DND-41 (cell line): ENCODE measurements around the gene DST.

Experiments used
- ATAC-seq: fragments of 200-7000 bp; cut with Tn5 transposase; 3 replicates; pipeline ENCODE4 v1.9.1; 2021; ENCODE audit warnings: low read depth; ENCODE audit not compliant: insufficient read depth
- DNase-seq: peaks from one replicate; pipeline ENCODE4 v3.0.0-alpha.2; 2020
- H2AFZ ChIP-seq: 2 replicates; pipeline ENCODE4 v1.6.0; 2012; ENCODE audit warnings: low read depth, low read length
- H3K27ac ChIP-seq: 2 replicates; pipeline ENCODE4 v1.5.1; 2012; ENCODE audit warnings: low read length, inconsistent platforms
- H3K27me3 ChIP-seq: fragments of 200-600 bp; sonication (generic); 2 replicates; pipeline ENCODE4 v1.6.0; 2012; ENCODE audit warnings: low read length, mild to moderate bottlenecking, inconsistent platforms; ENCODE audit not compliant: insufficient read depth, poor library complexity
- H3K36me3 ChIP-seq: 2 replicates; pipeline ENCODE4 v1.5.1; 2012; ENCODE audit warnings: low read length, inconsistent platforms; ENCODE audit not compliant: insufficient read depth
- H3K4me1 ChIP-seq: 2 replicates; pipeline ENCODE4 v1.5.1; 2012; ENCODE audit warnings: mild to moderate bottlenecking, low read length; ENCODE audit not compliant: insufficient read depth
- H3K4me2 ChIP-seq: 2 replicates; pipeline ENCODE4 v1.6.0; 2012; ENCODE audit warnings: mild to moderate bottlenecking, moderate library complexity, low read length, inconsistent platforms; ENCODE audit not compliant: insufficient read depth
- H3K4me3 ChIP-seq, 2 experiments: fragments of 200-600 bp in 1 of 2; shearing (Covaris generic) in 1 of 2; 2 replicates each; pipeline ENCODE4 v1.5.1; 2012 to 2016; ENCODE audit warnings: inconsistent platforms in 2 of 2, low read length in 2 of 2, mild to moderate bottlenecking in 2 of 2, low read depth in 1 of 2, moderate library complexity in 1 of 2
- H3K79me2 ChIP-seq: 2 replicates; pipeline ENCODE4 v1.6.0; 2012; ENCODE audit warnings: low read length, inconsistent platforms; ENCODE audit not compliant: insufficient read depth
- H3K9ac ChIP-seq: 2 replicates; pipeline ENCODE4 v1.6.0; 2012; ENCODE audit warnings: low read depth, mild to moderate bottlenecking, inconsistent platforms, low read length, moderate library complexity
- H3K9me3 ChIP-seq: 2 replicates; pipeline ENCODE4 v1.5.1; 2012; ENCODE audit warnings: low read length, moderate library complexity, mild to moderate bottlenecking, inconsistent platforms; ENCODE audit not compliant: insufficient read depth, severe bottlenecking
- H4K20me1 ChIP-seq: 2 replicates; pipeline ENCODE4 v1.6.0; 2012; ENCODE audit warnings: low read length; ENCODE audit not compliant: insufficient read depth
- EZH2 ChIP-seq: IDR thresholded peaks from 3 replicates; pipeline ENCODE4 v1.6.1; 2012; ENCODE audit warnings: borderline replicate concordance, low read depth, mild to moderate bottlenecking, moderate library complexity, low read length, inconsistent platforms; ENCODE audit not compliant: severe bottlenecking
- TF ChIP-seq, protein P1 (sequence below): IDR thresholded peaks from 2 replicates; pipeline ENCODE4 v1.5.1; 2012; ENCODE audit warnings: borderline replicate concordance, low read length, moderate library complexity, mild to moderate bottlenecking; ENCODE audit not compliant: poor library complexity, severe bottlenecking; ENCODE audit errors: extremely low read depth

Gene DST

DNA sequence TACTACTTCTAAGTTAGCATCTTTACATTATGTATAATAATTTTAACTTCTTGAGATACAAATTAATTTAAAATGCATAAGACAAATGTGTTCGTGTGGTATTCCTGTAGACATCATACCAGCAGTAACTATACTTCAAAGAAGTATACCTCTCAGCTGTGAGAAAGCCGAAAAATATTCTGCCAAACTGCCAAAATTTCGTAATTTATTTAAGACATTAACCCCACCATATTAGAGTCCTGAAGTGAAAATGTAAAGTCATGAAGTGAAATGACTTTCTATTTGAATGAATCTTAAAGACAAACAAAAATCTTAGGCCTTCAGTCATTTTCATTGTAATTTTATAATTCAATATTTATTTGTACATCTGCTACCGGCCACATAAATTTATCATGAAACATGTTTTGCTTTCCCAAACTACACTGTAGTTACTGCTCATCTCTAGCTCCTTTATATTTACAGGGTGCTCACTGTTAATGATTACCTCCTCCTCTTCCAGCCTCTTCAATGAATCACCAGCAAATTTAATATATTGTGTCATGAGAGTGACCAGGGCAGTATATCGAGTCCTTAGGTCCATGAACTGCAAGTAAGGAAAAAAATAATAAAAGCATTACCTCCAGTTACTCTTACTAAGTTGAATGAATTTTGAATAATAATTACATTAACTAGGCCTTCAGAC is 18.5 kb downstream of the DST start:
- H3K4me3 ChIP-seq: no peak overlapping the region
- H3K27me3 ChIP-seq: no peaks in the 10 kb centered on the region
- no peaks in the 10 kb centered on the region for H3K4me1 ChIP-seq
- H4K20me1 ChIP-seq: no peaks in the 10 kb centered on the region
- DNase-seq (no peak), ATAC-seq (no peak)
- H3K9me3 ChIP-seq: no peaks in the 10 kb centered on the region
- H3K36me3 ChIP-seq: no peaks in the 10 kb centered on the region
- TF ChIP-seq EZH2: no peak
- TF ChIP-seq, protein P1, sequence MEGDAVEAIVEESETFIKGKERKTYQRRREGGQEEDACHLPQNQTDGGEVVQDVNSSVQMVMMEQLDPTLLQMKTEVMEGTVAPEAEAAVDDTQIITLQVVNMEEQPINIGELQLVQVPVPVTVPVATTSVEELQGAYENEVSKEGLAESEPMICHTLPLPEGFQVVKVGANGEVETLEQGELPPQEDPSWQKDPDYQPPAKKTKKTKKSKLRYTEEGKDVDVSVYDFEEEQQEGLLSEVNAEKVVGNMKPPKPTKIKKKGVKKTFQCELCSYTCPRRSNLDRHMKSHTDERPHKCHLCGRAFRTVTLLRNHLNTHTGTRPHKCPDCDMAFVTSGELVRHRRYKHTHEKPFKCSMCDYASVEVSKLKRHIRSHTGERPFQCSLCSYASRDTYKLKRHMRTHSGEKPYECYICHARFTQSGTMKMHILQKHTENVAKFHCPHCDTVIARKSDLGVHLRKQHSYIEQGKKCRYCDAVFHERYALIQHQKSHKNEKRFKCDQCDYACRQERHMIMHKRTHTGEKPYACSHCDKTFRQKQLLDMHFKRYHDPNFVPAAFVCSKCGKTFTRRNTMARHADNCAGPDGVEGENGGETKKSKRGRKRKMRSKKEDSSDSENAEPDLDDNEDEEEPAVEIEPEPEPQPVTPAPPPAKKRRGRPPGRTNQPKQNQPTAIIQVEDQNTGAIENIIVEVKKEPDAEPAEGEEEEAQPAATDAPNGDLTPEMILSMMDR: no peak
- no peak overlapping the region for H3K9ac ChIP-seq
- H3K79me2 ChIP-seq: no peaks in the 10 kb centered on the region
- H2AFZ ChIP-seq: no peak overlapping the region
- H3K27ac ChIP-seq: no peak overlapping the region
- no peak overlapping the region for H3K4me2 ChIP-seq

DNA sequence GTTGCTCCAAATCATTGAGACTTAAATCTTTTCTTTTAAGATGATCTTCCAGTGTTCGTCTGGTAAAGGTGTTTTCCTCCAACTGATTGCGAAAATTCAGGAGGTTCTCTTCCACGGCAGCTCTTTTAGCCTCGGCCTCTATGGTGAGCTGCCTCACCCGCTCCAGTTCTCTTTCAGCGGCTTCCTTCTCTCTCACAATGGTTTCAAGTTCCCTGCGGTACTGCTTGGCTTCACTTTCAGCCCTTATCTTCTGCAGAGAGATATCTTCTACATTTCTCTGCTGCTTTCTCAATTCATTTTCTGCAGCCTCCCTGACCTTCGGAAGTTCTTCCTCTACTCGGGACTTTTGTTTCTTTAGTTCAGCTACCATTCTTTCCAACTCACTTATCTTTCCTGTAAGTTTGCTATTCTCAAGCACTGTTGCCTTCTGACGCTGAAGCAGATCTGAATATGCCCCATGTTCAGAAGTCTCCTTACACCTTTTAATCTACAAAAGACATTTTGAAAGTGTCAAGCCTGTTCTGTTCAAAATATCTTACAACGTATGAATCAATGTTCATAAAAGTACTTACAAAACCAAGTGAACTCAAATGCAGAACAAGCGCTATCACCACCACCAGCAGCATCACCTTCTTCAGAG is 22.3 kb downstream of the DST start:
- DNase-seq (no peak), ATAC-seq (no peak)
- Histone ChIP-seq H3K9me3 (no peaks in the 10 kb centered on the region), H3K27me3 (no peaks in the 10 kb centered on the region), H3K4me3 (no peak overlapping the region), H3K4me1 (no peaks in the 10 kb centered on the region), H4K20me1 (no peaks in the 10 kb centered on the region), H3K79me2 (no peaks in the 10 kb centered on the region), H3K4me2 (no peak overlapping the region), H3K36me3 (no peaks in the 10 kb centered on the region), H3K9ac (no peak overlapping the region), H2AFZ (no peak overlapping the region), H3K27ac (no peak overlapping the region)
- TF ChIP-seq, protein P1: no peak
- TF ChIP-seq EZH2: no peak

DNA sequence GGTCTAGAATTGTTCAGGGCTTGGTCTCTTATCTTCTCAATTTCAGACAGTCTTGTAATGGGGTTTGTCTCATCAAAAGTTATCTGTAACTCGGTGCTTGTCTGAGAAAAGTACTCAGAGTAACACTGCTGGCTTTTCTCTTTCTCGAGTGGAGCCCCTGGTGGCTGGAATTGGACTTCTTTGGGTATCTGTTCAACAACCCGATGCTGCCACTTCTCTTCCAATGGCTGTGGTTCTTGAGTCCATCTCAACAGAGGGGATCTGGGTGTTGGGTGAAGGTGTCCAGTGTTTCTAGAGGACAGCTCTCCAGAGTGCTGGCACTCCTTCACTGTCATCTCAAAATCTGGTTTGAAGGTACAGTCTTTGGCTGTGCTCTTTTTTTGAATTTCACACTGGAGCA is 24.6 kb downstream of the DST start:
- Histone ChIP-seq H3K36me3 (no peaks in the 10 kb centered on the region), H3K9ac (no peak overlapping the region), H2AFZ (no peak overlapping the region), H3K79me2 (no peaks in the 10 kb centered on the region), H3K27ac (no peak overlapping the region), H3K9me3 (no peaks in the 10 kb centered on the region), H4K20me1 (no peaks in the 10 kb centered on the region), H3K4me1 (no peaks in the 10 kb centered on the region), H3K4me3 (no peak overlapping the region), H3K27me3 (no peaks in the 10 kb centered on the region), H3K4me2 (no peak overlapping the region)
- DNase-seq: no peak
- TF ChIP-seq, protein P1: no peak
- TF ChIP-seq EZH2: no peak
- ATAC-seq: no peak
